ENCODE data around the gene AP1M2.

Gene AP1M2

GRCh38 chr19:10565567-10566407, 21.3 kb downstream of the AP1M2 start, which contains the start of gene KRI1:
Gene KRI1, minus strand, starts transcription at chr19:10566010. Its CDS starts 11 bp downstream, at chr19:10565999.
- peak; percentile 76 for DNase-seq (ENCODE audit: low read depth)
- H3K4me3 ChIP-seq (ENCODE audit: low read depth, low read length), result peak within 1 kb of the TSS; percentile 95
- TF ChIP-seq, protein P1, sequence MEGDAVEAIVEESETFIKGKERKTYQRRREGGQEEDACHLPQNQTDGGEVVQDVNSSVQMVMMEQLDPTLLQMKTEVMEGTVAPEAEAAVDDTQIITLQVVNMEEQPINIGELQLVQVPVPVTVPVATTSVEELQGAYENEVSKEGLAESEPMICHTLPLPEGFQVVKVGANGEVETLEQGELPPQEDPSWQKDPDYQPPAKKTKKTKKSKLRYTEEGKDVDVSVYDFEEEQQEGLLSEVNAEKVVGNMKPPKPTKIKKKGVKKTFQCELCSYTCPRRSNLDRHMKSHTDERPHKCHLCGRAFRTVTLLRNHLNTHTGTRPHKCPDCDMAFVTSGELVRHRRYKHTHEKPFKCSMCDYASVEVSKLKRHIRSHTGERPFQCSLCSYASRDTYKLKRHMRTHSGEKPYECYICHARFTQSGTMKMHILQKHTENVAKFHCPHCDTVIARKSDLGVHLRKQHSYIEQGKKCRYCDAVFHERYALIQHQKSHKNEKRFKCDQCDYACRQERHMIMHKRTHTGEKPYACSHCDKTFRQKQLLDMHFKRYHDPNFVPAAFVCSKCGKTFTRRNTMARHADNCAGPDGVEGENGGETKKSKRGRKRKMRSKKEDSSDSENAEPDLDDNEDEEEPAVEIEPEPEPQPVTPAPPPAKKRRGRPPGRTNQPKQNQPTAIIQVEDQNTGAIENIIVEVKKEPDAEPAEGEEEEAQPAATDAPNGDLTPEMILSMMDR (IDR thresholded peaks at IDR 0.05; ENCODE audit: control insufficient read depth, extremely low read depth, insufficient read depth), result peak; percentile 28; the same call in 1 of the 2 replicates

GRCh38 chr19:10565028-10565566, 22.0 kb downstream of the AP1M2 start:
- TF ChIP-seq, protein P1 (IDR thresholded peaks at IDR 0.05; ENCODE audit: control insufficient read depth, extremely low read depth, insufficient read depth), result peak; percentile 51
- no peak for DNase-seq (ENCODE audit: low read depth)
- H3K4me3 ChIP-seq (ENCODE audit: low read depth, low read length), result peak overlapping the region; percentile 95

GRCh38 chr19:10562609-10563008, 24.5 kb downstream of the AP1M2 start:
- H3K4me3 ChIP-seq (ENCODE audit: low read depth, low read length), result no peak overlapping the region
- TF ChIP-seq, protein P1 (IDR thresholded peaks at IDR 0.05; ENCODE audit: control insufficient read depth, extremely low read depth, insufficient read depth), result no peak
- DNase-seq (ENCODE audit: low read depth), result no peak

DNA sequence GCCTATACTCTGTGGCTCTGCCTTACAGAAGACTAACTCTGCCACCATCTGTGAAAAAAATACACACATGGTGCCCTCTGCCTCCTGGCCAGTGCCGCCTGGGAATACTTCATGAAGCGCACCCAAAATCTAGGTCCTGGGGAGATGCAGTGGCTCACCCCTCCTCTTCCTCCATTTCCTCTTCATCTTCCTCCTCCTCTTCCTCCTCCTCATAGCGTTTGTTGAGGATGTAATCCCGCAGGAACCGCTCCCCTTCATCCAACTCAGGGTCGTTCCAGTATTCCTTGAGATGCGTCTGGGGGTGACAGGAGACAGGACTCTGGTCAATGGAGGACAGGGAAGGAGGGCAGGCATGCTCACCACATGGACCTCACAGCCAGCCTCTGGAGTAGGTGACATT, 27.0 kb downstream of the AP1M2 start:
- TF ChIP-seq, protein P1 (IDR thresholded peaks at IDR 0.05; ENCODE audit: control insufficient read depth, extremely low read depth, insufficient read depth), result no peak
- no peak for DNase-seq (ENCODE audit: low read depth)
- H3K4me3 ChIP-seq (ENCODE audit: low read depth, low read length), result no peak overlapping the region

- no peak overlapping the region for H3K4me3 ChIP-seq (ENCODE audit: low read depth, low read length)
- TF ChIP-seq, protein P1 (IDR thresholded peaks at IDR 0.05; ENCODE audit: control insufficient read depth, extremely low read depth, insufficient read depth), result no peak
- DNase-seq (ENCODE audit: low read depth), result no peak
Measured at GRCh38 chr19:10557603-10558197, 29.4 kb downstream of the AP1M2 start.

DNA sequence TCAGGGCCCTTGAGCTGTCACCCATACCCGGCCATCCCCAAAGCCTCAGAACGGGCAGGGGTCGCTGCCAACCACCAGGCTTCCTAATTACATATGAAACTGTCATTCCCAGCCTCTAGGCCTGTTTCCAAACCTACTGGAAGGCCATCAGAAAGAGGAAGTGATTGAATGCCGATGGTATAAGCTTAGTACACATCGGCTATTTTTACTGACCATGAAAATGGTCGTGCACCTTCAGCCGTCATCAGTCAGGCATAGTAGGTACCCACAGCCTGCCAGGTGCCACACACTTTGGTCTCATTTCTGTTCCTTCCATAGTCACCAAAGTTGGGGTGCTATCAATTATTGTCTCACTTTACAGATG, 31.5 kb downstream of the AP1M2 start:
- no peak for DNase-seq (ENCODE audit: low read depth)
- TF ChIP-seq, protein P1 (IDR thresholded peaks at IDR 0.05; ENCODE audit: control insufficient read depth, extremely low read depth, insufficient read depth), result no peak
- no peak overlapping the region for H3K4me3 ChIP-seq (ENCODE audit: low read depth, low read length)

All from LNCaP clone FGC (cell line).